Loucy (cell line): Measurements from ENCODE around the gene CYP24A1.

Experiments
- EZH2phosphoT487 ChIP-seq: fragments of 200-600 bp; IDR thresholded peaks from 2 replicates; pipeline ENCODE4 v1.6.1; 2018; ENCODE audit warnings: antibody characterized with exemption, mild to moderate bottlenecking, moderate library complexity, borderline replicate concordance
- TF ChIP-seq, protein P1 (sequence below): fragments of 200-600 bp; sonication (generic); conservative IDR thresholded peaks from 2 replicates; pipeline ENCODE4 v1.5.1; 2014; ENCODE audit warnings: mild to moderate bottlenecking, antibody characterized with exemption, low read length

DNA sequence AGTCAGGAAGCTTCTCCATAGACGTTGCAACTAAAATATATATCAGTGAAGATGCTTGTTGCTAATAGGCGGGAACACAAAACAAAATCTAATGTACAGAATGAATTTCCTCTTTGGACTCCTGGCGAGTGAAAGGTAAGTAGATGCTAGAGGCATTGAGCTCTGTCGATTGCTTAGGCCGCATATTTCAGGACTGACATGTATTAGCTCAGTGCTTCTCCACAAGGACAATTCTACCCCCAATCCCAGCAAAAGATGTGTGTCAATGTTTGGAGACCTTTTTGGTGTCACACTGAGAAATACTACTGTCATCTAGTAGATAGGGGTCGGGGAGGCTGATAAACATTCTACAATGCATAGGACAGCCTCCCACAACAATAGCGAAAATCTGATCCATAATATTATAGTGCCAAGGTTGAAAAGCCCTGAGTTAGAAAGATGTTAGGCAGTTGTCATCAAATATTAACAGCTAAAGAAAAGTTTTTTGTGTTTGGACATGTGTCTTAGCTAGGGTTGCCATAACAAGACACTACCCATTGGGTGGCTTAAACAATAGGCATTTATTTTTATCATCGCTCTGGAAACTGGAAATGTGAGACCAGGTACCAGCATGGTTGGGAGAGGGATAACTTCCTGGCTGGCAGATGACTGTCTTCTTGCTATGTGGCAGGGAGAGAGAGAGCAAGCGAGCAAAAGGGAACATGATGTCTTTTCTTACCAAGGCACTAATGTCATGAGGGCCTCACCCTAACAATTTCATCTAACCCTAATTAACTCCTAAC lies 55.4 kb downstream of the CYP24A1 start:
- TF ChIP-seq, protein P1, sequence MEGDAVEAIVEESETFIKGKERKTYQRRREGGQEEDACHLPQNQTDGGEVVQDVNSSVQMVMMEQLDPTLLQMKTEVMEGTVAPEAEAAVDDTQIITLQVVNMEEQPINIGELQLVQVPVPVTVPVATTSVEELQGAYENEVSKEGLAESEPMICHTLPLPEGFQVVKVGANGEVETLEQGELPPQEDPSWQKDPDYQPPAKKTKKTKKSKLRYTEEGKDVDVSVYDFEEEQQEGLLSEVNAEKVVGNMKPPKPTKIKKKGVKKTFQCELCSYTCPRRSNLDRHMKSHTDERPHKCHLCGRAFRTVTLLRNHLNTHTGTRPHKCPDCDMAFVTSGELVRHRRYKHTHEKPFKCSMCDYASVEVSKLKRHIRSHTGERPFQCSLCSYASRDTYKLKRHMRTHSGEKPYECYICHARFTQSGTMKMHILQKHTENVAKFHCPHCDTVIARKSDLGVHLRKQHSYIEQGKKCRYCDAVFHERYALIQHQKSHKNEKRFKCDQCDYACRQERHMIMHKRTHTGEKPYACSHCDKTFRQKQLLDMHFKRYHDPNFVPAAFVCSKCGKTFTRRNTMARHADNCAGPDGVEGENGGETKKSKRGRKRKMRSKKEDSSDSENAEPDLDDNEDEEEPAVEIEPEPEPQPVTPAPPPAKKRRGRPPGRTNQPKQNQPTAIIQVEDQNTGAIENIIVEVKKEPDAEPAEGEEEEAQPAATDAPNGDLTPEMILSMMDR, result no peak
- TF ChIP-seq EZH2phosphoT487, result no peak
